Mesendoderm (in vitro differentiated cells): ENCODE data around the gene SLC48A1.

ENCODE experiments used
- DNase-seq: peaks from one replicate; pipeline ENCODE4 v3.0.0; 2013
- H2AK5ac ChIP-seq: 2 replicates; pipeline ENCODE4 v1.6.1; 2013; ENCODE audit warnings: low read length, inconsistent platforms
- H2BK120ac ChIP-seq: 2 replicates; pipeline ENCODE4 v1.6.1; 2013; ENCODE audit warnings: low read depth, mild to moderate bottlenecking, low read length, moderate library complexity, mixed read lengths
- H2BK15ac ChIP-seq: replicated peaks from 2 replicates; pipeline ENCODE4 v1.6.1; 2013; ENCODE audit warnings: low read depth, mild to moderate bottlenecking, moderate library complexity
- H2BK5ac ChIP-seq: 2 replicates; pipeline ENCODE4 v1.6.1; 2013; ENCODE audit warnings: low read length, inconsistent platforms
- H3K18ac ChIP-seq: 2 replicates; pipeline ENCODE4 v1.6.1; 2013; ENCODE audit warnings: mild to moderate bottlenecking, low read length, mixed read lengths
- H3K23ac ChIP-seq: one replicate; pipeline ENCODE4 v1.6.1; 2013; ENCODE audit warnings: low read length
- H3K27ac ChIP-seq: 2 replicates; pipeline ENCODE4 v1.5.1; 2013; ENCODE audit warnings: low read depth, mild to moderate bottlenecking, inconsistent platforms, low read length, moderate library complexity
- H3K27me3 ChIP-seq: 2 replicates; pipeline ENCODE4 v1.6.1; 2013; ENCODE audit warnings: low read length, control low read depth, mild to moderate bottlenecking, inconsistent platforms; ENCODE audit not compliant: insufficient read depth, poor library complexity
- H3K36me3 ChIP-seq: 2 replicates; pipeline ENCODE4 v1.6.1; 2013; ENCODE audit warnings: low read length, inconsistent platforms; ENCODE audit not compliant: control insufficient read depth, insufficient read depth
- H3K4ac ChIP-seq: one replicate; pipeline ENCODE4 v1.6.1; 2013; ENCODE audit warnings: low read depth, mild to moderate bottlenecking, low read length, moderate library complexity
- H3K4me1 ChIP-seq: 2 replicates; pipeline ENCODE4 v1.6.1; 2013; ENCODE audit warnings: low read depth, low read length, inconsistent platforms; ENCODE audit not compliant: control insufficient read depth
- H3K4me2 ChIP-seq: 2 replicates; pipeline ENCODE4 v1.6.1; 2013; ENCODE audit warnings: low read length
- H3K4me3 ChIP-seq: 2 replicates; pipeline ENCODE4 v1.5.1; 2013; ENCODE audit warnings: mild to moderate bottlenecking, low read length
- H3K56ac ChIP-seq: one replicate; pipeline ENCODE4 v1.6.1; 2013; ENCODE audit warnings: low read length
- H3K79me1 ChIP-seq: 2 replicates; pipeline ENCODE4 v1.6.1; 2013; ENCODE audit warnings: low read length, inconsistent platforms
- H3K79me2 ChIP-seq: 2 replicates; pipeline ENCODE4 v1.6.1; 2013; ENCODE audit warnings: mild to moderate bottlenecking, low read length; ENCODE audit not compliant: control insufficient read depth, insufficient read depth
- H3K9ac ChIP-seq: 2 replicates; pipeline ENCODE4 v1.6.1; 2013; ENCODE audit warnings: low read length, inconsistent platforms
- H4K5ac ChIP-seq: one replicate; pipeline ENCODE4 v1.6.1; 2013; ENCODE audit warnings: low read length
- H4K8ac ChIP-seq: one replicate; pipeline ENCODE4 v1.6.1; 2013; ENCODE audit warnings: low read depth, mild to moderate bottlenecking, control low read depth, low read length, moderate library complexity
- WGBS: extraction: QIAGEN DNeasy Blood & Tissue Kit; methylation state at CpG from one replicate; pipeline ENCODE4 v1.1.7; 2013; ENCODE audit warnings: low lambda C conversion rate, missing lambda C conversion rate; ENCODE audit not compliant: insufficient coverage; ENCODE audit errors: extremely low coverage; 5-methylcytosine and 5-hydroxymethylcytosine counted together

Gene SLC48A1

GRCh38 chr12:47829584-47829983 lies 56.5 kb downstream of the SLC48A1 start:
- no peak overlapping the region for H3K18ac ChIP-seq
- no CpG with 5 or more reads among the region's 4 CpGs for WGBS
- H4K8ac ChIP-seq, result no peak overlapping the region
- H3K27me3 ChIP-seq, result no peaks in the 10 kb centered on the region
- no peaks in the 10 kb centered on the region for H3K79me2 ChIP-seq
- no peaks in the 10 kb centered on the region for H3K36me3 ChIP-seq
- no peak overlapping the region for H2BK5ac ChIP-seq
- no peak overlapping the region for H3K23ac ChIP-seq
- no peaks in the 10 kb centered on the region for H3K79me1 ChIP-seq
- no peak overlapping the region for H3K4me2 ChIP-seq
- no peak overlapping the region for H2AK5ac ChIP-seq
- DNase-seq, result no peak
- H2BK15ac ChIP-seq, result no peak overlapping the region
- peak overlapping the region; percentile 1 for H3K4ac ChIP-seq
- H2BK120ac ChIP-seq, result no peak overlapping the region
- no peak overlapping the region for H3K9ac ChIP-seq
- H3K27ac ChIP-seq, result no peak overlapping the region
- no peak overlapping the region for H3K4me3 ChIP-seq
- peaks cover 10% of the 10 kb centered on the region for H3K4me1 ChIP-seq
- H3K56ac ChIP-seq, result no peak overlapping the region
- H4K5ac ChIP-seq, result no peak overlapping the region
